Endothelial cell of umbilical vein (primary cell): ENCODE data around the gene DLG3. TPM values are rescaled to one million over a fixed set of nuclear protein-coding genes. Genes with fewer than 3 reads are reported as not detected.

ENCODE experiments used
- BruUV-seq: library from RNA; stranded (reverse); fragments of 400-500 nt; replicated peaks from 2 replicates; lab custom pipeline; 2021; lab: Mats Ljungman, UMichigan
- CTCF ChIA-PET: fragments of 300-600, 350-600 bp; sonication (Branson Sonifier 250); formaldehyde crosslinking; loops from one replicate; lab custom pipeline; 2021; ENCODE audit warnings: antibody characterized with exemption, inconsistent platforms; lab: Charles Lee
- POLR2A ChIA-PET: fragments of 300-600, 350-600 bp; sonication (Branson Sonifier 250); formaldehyde crosslinking; loops from one replicate; lab custom pipeline; 2021; ENCODE audit warnings: antibody characterized with exemption, inconsistent platforms; lab: Charles Lee
- DNase-seq: peaks from one replicate; pipeline ENCODE4 v3.0.0-alpha.2; 2011; ENCODE audit warnings: low read depth, low spot score
- FAIRE-seq: peaks from 2 replicates; lab custom pipeline; 2011; peaks lifted over from hg19 to GRCh38; lab: Jason Lieb, UNC
- H2AFZ ChIP-seq: 2 replicates; pipeline ENCODE4 v1.6.0; 2012; ENCODE audit warnings: low read depth, low read length, control low read depth, inconsistent platforms
- H3K27ac ChIP-seq: 2 replicates; pipeline ENCODE4 v1.5.1; 2011; ENCODE audit warnings: low read depth, mild to moderate bottlenecking, control low read depth, low read length, moderate library complexity; ENCODE audit not compliant: insufficient read depth
- H3K27me3 ChIP-seq, 2 experiments: 2 replicates each; pipeline versions ENCODE4 v1.6.0 to v1.6.1; 2011; ENCODE audit warnings: low read length in 2 of 2, mixed read lengths in 1 of 2; ENCODE audit not compliant: control insufficient read depth in 2 of 2, insufficient read depth in 2 of 2
- H3K36me3 ChIP-seq, 2 experiments: 2 replicates in 1 of 2; 3 replicates in 1 of 2; pipeline ENCODE4 v1.5.1; 2011; ENCODE audit warnings: low read length in 2 of 2, mild to moderate bottlenecking in 1 of 2, moderate library complexity in 1 of 2; ENCODE audit not compliant: control insufficient read depth in 2 of 2, insufficient read depth in 2 of 2; ENCODE audit errors: extremely low read depth in 1 of 2
- H3K4me1 ChIP-seq: 3 replicates; pipeline ENCODE4 v1.5.1; 2011; ENCODE audit warnings: mild to moderate bottlenecking, low read length; ENCODE audit not compliant: control insufficient read depth, insufficient read depth; ENCODE audit errors: extremely low read depth
- H3K4me2 ChIP-seq: 2 replicates; pipeline ENCODE4 v1.6.1; 2011; ENCODE audit warnings: low read length, control low read depth, mixed read lengths; ENCODE audit not compliant: insufficient read depth
- H3K4me3 ChIP-seq, 3 experiments: fragments of 200-600 bp in 1 of 3; sonication (generic), shearing (Covaris generic) in 1 of 3; replicated peaks in 1 of 3; 2 replicates each; pipeline ENCODE4 v1.5.1; 2011 to 2016; ENCODE audit warnings: control low read depth in 3 of 3, low read length in 3 of 3, mild to moderate bottlenecking in 2 of 3, inconsistent platforms in 1 of 3, low read depth in 1 of 3, moderate library complexity in 1 of 3; ENCODE audit not compliant: insufficient read depth in 1 of 3
- H3K79me2 ChIP-seq: 2 replicates; pipeline ENCODE4 v1.6.0; 2012; ENCODE audit warnings: low read length, inconsistent platforms; ENCODE audit not compliant: control insufficient read depth, insufficient read depth
- H3K9ac ChIP-seq: replicated peaks from 2 replicates; pipeline ENCODE3; 2011; ENCODE audit warnings: low read length, control low read depth; ENCODE audit not compliant: insufficient read depth; ENCODE audit errors: extremely low read depth
- H3K9me1 ChIP-seq: replicated peaks from 3 replicates; pipeline ENCODE4 v1.6.0; 2011; ENCODE audit warnings: mild to moderate bottlenecking, low read length; ENCODE audit not compliant: control insufficient read depth, insufficient read depth; ENCODE audit errors: extremely low read depth
- H3K9me3 ChIP-seq: replicated peaks from 2 replicates; pipeline ENCODE4 v1.5.1; 2012; ENCODE audit warnings: low read length, inconsistent platforms; ENCODE audit not compliant: control insufficient read depth, insufficient read depth
- H4K20me1 ChIP-seq: replicated peaks from 2 replicates; pipeline ENCODE3; 2011; ENCODE audit warnings: mild to moderate bottlenecking, low read length; ENCODE audit not compliant: control insufficient read depth, insufficient read depth; ENCODE audit errors: extremely low read depth
- EZH2 ChIP-seq: IDR thresholded peaks from 2 replicates; pipeline ENCODE4 v1.6.1; 2012; ENCODE audit warnings: borderline replicate concordance, low read depth, mild to moderate bottlenecking, moderate library complexity, low read length, inconsistent platforms; ENCODE audit not compliant: severe bottlenecking
- FOS ChIP-seq: IDR thresholded peaks from 2 replicates; pipeline ENCODE4 v1.6.1; 2011; ENCODE audit warnings: mild to moderate bottlenecking, low read length, moderate library complexity, borderline replicate concordance; ENCODE audit not compliant: insufficient read depth
- GATA2 ChIP-seq: IDR thresholded peaks from 2 replicates; pipeline ENCODE4 v1.7.0; 2011; ENCODE audit warnings: low read depth, mild to moderate bottlenecking, moderate library complexity, mixed read lengths, low read length; ENCODE audit not compliant: insufficient read length, insufficient read depth
- JUN ChIP-seq: IDR thresholded peaks from 2 replicates; pipeline ENCODE4 v1.6.1; 2011; ENCODE audit warnings: borderline replicate concordance, low read depth; ENCODE audit not compliant: insufficient read length, insufficient read depth
- MYC ChIP-seq: IDR thresholded peaks from one replicate; pipeline ENCODE4 v1.6.1; 2011; ENCODE audit warnings: mild to moderate bottlenecking, low read depth, low read length
- POLR2A ChIP-seq: IDR thresholded peaks from 2 replicates; pipeline ENCODE4 v1.6.1; 2012; ENCODE audit warnings: low read depth, mild to moderate bottlenecking, control low read depth, low read length
- POLR2AphosphoS5 ChIP-seq: IDR thresholded peaks from 2 replicates; pipeline ENCODE4 v1.6.1; 2012; ENCODE audit warnings: low read depth, mild to moderate bottlenecking, control low read depth, low read length, moderate library complexity; ENCODE audit not compliant: insufficient read depth
- dilution Hi-C: fragments of 300-500 bp; cut with MboI; formaldehyde crosslinking; loops from one replicate; pipeline ENCODE4 v1.15.0; 2019; ENCODE audit warnings: low sequenced_read_pairs; ENCODE audit not compliant: extremely low pct_ligation_motif_present
- intact Hi-C: fragments of 100-400 bp; cut with micrococcal nuclease; formaldehyde crosslinking; loops from one replicate; pipeline ENCODE4 v1.10.0; 2022
- polyA plus RNA-seq, 4 experiments: library from polyadenylated mRNA; depleted of rRNA in 3 of 4; stranded (reverse) in 3 of 4; unstranded in 1 of 4; fragments of >200 nt; gene quantifications; 2 replicates each; pipeline versions ENCODE4 v1.2.1 to v1.2.3, GENCODE V29; 2011 to 2012; ENCODE audit warnings: missing spikeins in 1 of 4
- total RNA-seq: library from RNA; stranded (reverse); gene quantifications from 2 replicates; pipeline ENCODE4 v1.2.3, GENCODE V29; 2021
- TF ChIP-seq, protein P1 (sequence below): IDR thresholded peaks from 2 replicates; pipeline ENCODE4 v1.6.1; 2011; ENCODE audit not compliant: insufficient read depth, insufficient read length
- TF ChIP-seq, protein P2 (sequence below), 2 donors: IDR thresholded peaks; 1 replicate in 1 of 2; 2 replicates in 1 of 2; pipeline ENCODE4 v1.5.1; 2011; ENCODE audit warnings: low read length in 2 of 2, mild to moderate bottlenecking in 2 of 2, moderate library complexity in 2 of 2, control low read depth in 1 of 2, inconsistent platforms in 1 of 2, low read depth in 1 of 2; ENCODE audit not compliant: insufficient read depth in 1 of 2; ENCODE audit errors: extremely low read depth in 1 of 2

DLG3 gene
- total and polyA plus RNA-seq, 2 donors (not counting 3 experiments of a cell fraction or from before 2014, with no cell fraction given) = 1.2 to 3.2 TPM

DNA sequence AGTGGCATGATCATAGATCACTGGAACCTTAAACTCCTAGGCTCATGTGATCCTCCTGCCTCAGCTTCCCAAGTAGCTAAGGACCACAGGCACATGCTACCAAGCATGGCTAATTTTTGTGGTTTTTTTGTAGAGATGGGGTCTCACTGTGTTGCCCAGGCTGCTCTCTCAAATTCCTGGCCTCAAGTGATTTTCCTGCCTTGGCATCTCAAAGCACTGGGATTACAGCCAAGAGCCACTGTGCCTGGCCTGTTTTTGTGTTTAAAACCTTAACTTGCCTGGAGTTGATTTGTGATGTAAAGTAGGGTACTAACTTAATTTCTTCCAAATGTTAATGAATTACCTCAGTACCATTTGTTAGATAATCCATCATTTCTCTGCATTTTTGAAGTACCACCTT is 22.3 kb downstream of the DLG3 start:
- TF ChIP-seq JUN (no peak), MYC (no peak), FOS (no peak), POLR2AphosphoS5 (no peak), POLR2A (no peak), GATA2 (no peak), EZH2 (no peak)
- TF ChIP-seq, protein P1, sequence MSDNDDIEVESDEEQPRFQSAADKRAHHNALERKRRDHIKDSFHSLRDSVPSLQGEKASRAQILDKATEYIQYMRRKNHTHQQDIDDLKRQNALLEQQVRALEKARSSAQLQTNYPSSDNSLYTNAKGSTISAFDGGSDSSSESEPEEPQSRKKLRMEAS = no peak
- TF ChIP-seq, protein P2, sequence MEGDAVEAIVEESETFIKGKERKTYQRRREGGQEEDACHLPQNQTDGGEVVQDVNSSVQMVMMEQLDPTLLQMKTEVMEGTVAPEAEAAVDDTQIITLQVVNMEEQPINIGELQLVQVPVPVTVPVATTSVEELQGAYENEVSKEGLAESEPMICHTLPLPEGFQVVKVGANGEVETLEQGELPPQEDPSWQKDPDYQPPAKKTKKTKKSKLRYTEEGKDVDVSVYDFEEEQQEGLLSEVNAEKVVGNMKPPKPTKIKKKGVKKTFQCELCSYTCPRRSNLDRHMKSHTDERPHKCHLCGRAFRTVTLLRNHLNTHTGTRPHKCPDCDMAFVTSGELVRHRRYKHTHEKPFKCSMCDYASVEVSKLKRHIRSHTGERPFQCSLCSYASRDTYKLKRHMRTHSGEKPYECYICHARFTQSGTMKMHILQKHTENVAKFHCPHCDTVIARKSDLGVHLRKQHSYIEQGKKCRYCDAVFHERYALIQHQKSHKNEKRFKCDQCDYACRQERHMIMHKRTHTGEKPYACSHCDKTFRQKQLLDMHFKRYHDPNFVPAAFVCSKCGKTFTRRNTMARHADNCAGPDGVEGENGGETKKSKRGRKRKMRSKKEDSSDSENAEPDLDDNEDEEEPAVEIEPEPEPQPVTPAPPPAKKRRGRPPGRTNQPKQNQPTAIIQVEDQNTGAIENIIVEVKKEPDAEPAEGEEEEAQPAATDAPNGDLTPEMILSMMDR (IDR thresholded peaks at IDR 0.05; ENCODE audit: extremely low read depth in 1 of 2, insufficient read depth in 1 of 2, low read depth in 1 of 2, low read length in 2 of 2) = no peak
- dilution Hi-C loops (no loop called here), intact Hi-C loops (no loop called here)
- ChIA-PET CTCF (no interaction called here), POLR2A (no interaction called here)
- no peaks in the 10 kb centered on the region for H3K4me1 ChIP-seq
- H3K9me3 ChIP-seq = no peaks in the 10 kb centered on the region
- H3K4me2 ChIP-seq = no peak overlapping the region
- no peak overlapping the region for H2AFZ ChIP-seq
- H3K9me1 ChIP-seq = no peaks in the 10 kb centered on the region
- H3K36me3 ChIP-seq = no peaks in the 10 kb centered on the region
- no peak for DNase-seq
- no peak for FAIRE-seq
- no peak overlapping the region for H3K9ac ChIP-seq
- no peaks in the 10 kb centered on the region for H4K20me1 ChIP-seq
- no peaks in the 10 kb centered on the region for H3K27me3 ChIP-seq
- H3K79me2 ChIP-seq = no peaks in the 10 kb centered on the region
- no peak overlapping the region for H3K27ac ChIP-seq
- H3K4me3 ChIP-seq = no peak overlapping the region
- no TSS peak for BruUV-seq
